ENCODE measurements around the gene PSD2. TPM values are rescaled to one million over a fixed set of nuclear protein-coding genes. Genes with fewer than 3 reads are reported as not detected.

The PSD2 gene
- not detected in 2 replicates for total RNA-seq

DNA sequence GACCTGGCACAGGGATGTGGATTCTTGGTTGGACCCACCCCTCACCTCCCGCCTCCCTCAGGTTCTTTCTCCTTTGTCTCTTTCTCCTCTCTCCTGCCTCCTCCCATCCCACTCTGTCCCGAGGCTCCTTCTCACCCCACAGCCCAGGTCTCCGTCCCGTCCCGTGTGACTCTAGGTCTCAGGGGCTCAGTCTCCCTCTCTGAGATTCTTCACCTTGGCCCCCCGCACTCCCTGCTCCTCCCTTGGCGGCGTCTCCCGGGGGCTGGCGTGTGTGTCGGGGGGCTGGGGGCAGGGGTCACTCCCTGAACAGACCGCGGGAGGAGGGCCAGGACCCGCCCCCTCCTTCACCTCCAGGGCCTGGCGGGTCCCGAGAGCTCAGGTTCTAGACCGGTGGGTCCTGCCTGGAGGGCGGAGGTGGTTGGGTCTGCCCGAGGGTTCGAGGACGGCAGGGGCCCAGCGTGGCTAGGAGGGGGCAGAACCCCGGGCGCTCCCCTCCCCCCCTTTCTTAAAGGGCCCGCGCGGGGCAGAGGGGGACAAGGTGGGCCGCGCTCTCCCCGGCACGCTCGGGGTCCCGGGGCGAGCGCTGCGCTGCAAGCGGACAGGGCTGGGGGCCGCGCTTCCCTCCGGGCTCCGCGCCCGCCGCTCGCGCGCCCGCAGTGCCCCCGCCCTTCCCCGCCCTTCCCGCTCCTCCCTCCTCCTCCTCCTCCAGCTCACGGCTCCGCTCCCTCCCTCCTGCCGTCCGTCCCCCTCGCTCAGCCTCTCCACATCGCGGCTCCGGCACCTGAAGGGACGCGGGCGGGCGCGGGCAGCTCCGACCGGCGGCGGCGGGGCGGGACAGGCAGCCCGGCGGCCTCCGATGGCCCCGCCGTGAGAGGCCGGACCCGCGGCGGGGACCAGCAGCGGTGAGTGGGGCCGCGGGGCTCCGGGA is at the start of gene PSD2:
Gene PSD2, plus strand, starts transcription at position 735 of the 928 bp plus-strand sequence. CDS start 13,633 bp downstream, outside the sequence.

Other genes with a start within 250 kb of the PSD2 start
- 46.5 and 51.3 TPM in 2 replicates for gene UBE2D2, start 234.5 kb upstream of the PSD2 start, total RNA-seq
- 51.2 and 57.5 TPM in 2 replicates for gene CXXC5, start 147.5 kb upstream of the PSD2 start, total RNA-seq
- gene NRG2, start 247.5 kb downstream of the PSD2 start, total RNA-seq, result 0.05 and 0.12 TPM in 2 replicates